ENCODE data around the gene CDH15.
"Not testable (repeated sequence)": the region's sequence is repeated elsewhere in the genome, so short reads cannot be mapped to it uniquely, and the experiment has no call there.

The CDH15 gene

GRCh38 chr16:89187032-89187769, 15.7 kb downstream of the CDH15 start:
- DNase-seq (ENCODE audit: low read depth in 2 of 2), result no peak

- DNase-seq (ENCODE audit: low read depth in 2 of 2), result no peak
Observed at GRCh38 chr16:89187770-89188392, 16.3 kb downstream of the CDH15 start.

- not testable (repeated sequence) for DNase-seq (ENCODE audit: low read depth in 2 of 2)
Observed at GRCh38 chr16:89188471-89189357, 17.2 kb downstream of the CDH15 start.

GRCh38 chr16:89189358-89190025, 17.9 kb downstream of the CDH15 start:
- no peak for DNase-seq (ENCODE audit: low read depth in 2 of 2)

- DNase-seq (ENCODE audit: low read depth in 2 of 2), result no peak
Observed at GRCh38 chr16:89190150-89190958, 18.8 kb downstream of the CDH15 start.

GRCh38 chr16:89191033-89191900, 19.7 kb downstream of the CDH15 start:
- DNase-seq (ENCODE audit: low read depth in 2 of 2), result no peak

GRCh38 chr16:89191901-89192185, 20.3 kb downstream of the CDH15 start:
- no peak for DNase-seq (ENCODE audit: low read depth in 2 of 2)

GRCh38 chr16:89192186-89192955, 20.8 kb downstream of the CDH15 start:
- DNase-seq (ENCODE audit: low read depth in 2 of 2), result peak; percentile 75 to 78

- DNase-seq (ENCODE audit: low read depth in 2 of 2), result peak; percentile 29 to 48
Observed at GRCh38 chr16:89192956-89193575, 21.5 kb downstream of the CDH15 start.

- DNase-seq (ENCODE audit: low read depth in 2 of 2), result no peak
Observed at GRCh38 chr16:89193576-89194293, 22.2 kb downstream of the CDH15 start.

GRCh38 chr16:89194340-89195311, 23.1 kb downstream of the CDH15 start:
- DNase-seq (ENCODE audit: low read depth in 2 of 2), result no peak

- no peak for DNase-seq (ENCODE audit: low read depth in 2 of 2)
Observed at GRCh38 chr16:89195521-89196171, 24.1 kb downstream of the CDH15 start.

- no peak for DNase-seq (ENCODE audit: low read depth in 2 of 2)
Observed at GRCh38 chr16:89197033-89197632, 25.6 kb downstream of the CDH15 start.

- DNase-seq (ENCODE audit: low read depth in 2 of 2), result no peak
Observed at GRCh38 chr16:89197633-89198416, 26.3 kb downstream of the CDH15 start.
